Transverse colon (tissue), 4 donors: ENCODE results near the gene TMOD3. TPM values are rescaled to one million over a fixed set of nuclear protein-coding genes. Genes with fewer than 3 reads are reported as not detected.

Experiments
- DNase-seq: peaks from one replicate; pipeline ENCODE4 v3.0.0-alpha.2; 2019
- H3K27ac ChIP-seq, 4 donors: fragments of 200-600 bp; sonication (generic); 2 replicates each; pipeline ENCODE4 v1.5.1; 2016 to 2018; ENCODE audit warnings: inconsistent platforms in 4 of 4
- H3K27me3 ChIP-seq: fragments of 200-600 bp; sonication (generic); 2 replicates; pipeline ENCODE4 v1.5.1; 2017; ENCODE audit warnings: inconsistent platforms
- H3K36me3 ChIP-seq, 4 donors: fragments of 200-600 bp; sonication (generic); 2 replicates each; pipeline ENCODE4 v1.5.1; 2017 to 2019; ENCODE audit warnings: inconsistent platforms in 4 of 4
- H3K4me1 ChIP-seq, 4 donors: fragments of 200-600 bp; sonication (generic); 2 replicates each; pipeline ENCODE4 v1.5.1; 2017 to 2020; ENCODE audit warnings: inconsistent platforms in 4 of 4
- H3K4me3 ChIP-seq, 4 donors: fragments of 200-600 bp; sonication (generic); 1 replicate in 1 of 4; 2 replicates in 3 of 4; pipeline versions ENCODE4 v1.5.1 to v1.6.1; 2017 to 2019; ENCODE audit warnings: inconsistent platforms in 4 of 4
- H3K9me3 ChIP-seq, 2 donors: fragments of 200-600 bp; sonication (generic); 2 replicates each; pipeline ENCODE4 v1.5.1; 2017 to 2019; ENCODE audit warnings: inconsistent platforms in 2 of 2
- EP300 ChIP-seq: sonication (generic); formaldehyde crosslinking; IDR thresholded peaks from one replicate; pipeline ENCODE4 v1.6.1; 2017; ENCODE audit warnings: antibody characterized with exemption, low read depth
- POLR2A ChIP-seq: fragments of 450-650 bp; IDR thresholded peaks from one replicate; pipeline ENCODE4 v1.6.1; 2016; ENCODE audit warnings: antibody characterized with exemption, mild to moderate bottlenecking, moderate library complexity
- POLR2AphosphoS5 ChIP-seq, 3 donors: sonication (generic); formaldehyde crosslinking; IDR thresholded peaks; one replicate each; pipeline ENCODE4 v1.6.1; 2016; ENCODE audit warnings: antibody characterized with exemption in 3 of 3
- WGBS, 2 donors: methylation state at CpG; one replicate each; pipeline ENCODE4 v1.1.5; 2018; ENCODE audit warnings: low coverage in 1 of 2; 5-methylcytosine and 5-hydroxymethylcytosine counted together
- in situ Hi-C, 4 donors: fragments of 200-750 bp; cut with MboI; loops; one replicate each; pipeline versions ENCODE4 v1.15.0 to v1.15.1; 2017; ENCODE audit warnings: low sequenced_read_pairs in 3 of 4, low pct_ligation_motif_present in 1 of 4, low pct_unique_long_range_greater_than_20kb in 1 of 4
- intact Hi-C: fragments of 100-400 bp; cut with DNase I; formaldehyde crosslinking; loops from one replicate; pipeline ENCODE4 v1.15.1; 2023; ENCODE audit warnings: low total_unique reads
- total RNA-seq, 4 donors: library from RNA; depleted of rRNA; stranded (reverse); fragments of >200 nt; gene quantifications; one replicate each; pipeline ENCODE4 v1.1.0, GENCODE V29; 2016
- TF ChIP-seq, protein P1 (sequence below), 5 experiments: fragments of 200-600 bp in 3 of 5; fragments of 450-650 bp in 2 of 5; sonication (generic) in 3 of 5; IDR thresholded peaks; 1 replicate in 2 of 5; 2 replicates in 3 of 5; pipeline ENCODE4 v1.5.1; 2016 to 2017; ENCODE audit warnings: antibody characterized with exemption in 5 of 5, inconsistent platforms in 3 of 5, mild to moderate bottlenecking in 2 of 5, moderate library complexity in 1 of 5

TMOD3 gene
- total RNA-seq, 4 donors from 2014 or later = 18.7 to 65.8 (median 45.3) TPM

DNA sequence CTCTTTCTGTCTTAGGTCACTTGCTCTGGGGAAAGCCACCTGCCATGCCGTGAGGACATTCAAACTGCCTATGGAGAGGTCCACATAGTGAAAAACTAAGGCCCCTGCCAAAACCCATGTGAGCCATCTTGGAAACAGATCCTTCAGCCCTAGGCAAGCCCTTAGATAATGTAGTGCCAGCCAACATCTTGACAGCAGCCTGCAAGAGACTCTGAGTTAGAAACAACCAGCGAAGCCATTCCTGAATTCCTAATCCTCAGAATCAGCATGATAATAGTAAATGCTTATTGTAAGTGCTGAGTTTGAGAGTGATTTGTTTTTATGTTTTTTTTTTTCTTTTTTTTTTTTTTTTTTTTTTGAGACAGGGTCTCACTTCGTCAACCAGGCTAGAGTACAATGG, 101.6 kb downstream of the TMOD3 start:
- WGBS, 2 donors = 100% methylated on average over 1 to 3 of the region's 3 CpGs
- TF ChIP-seq POLR2AphosphoS5 (IDR thresholded peaks at IDR 0.05) = no peak
- TF ChIP-seq POLR2A = no peak
- no peak for TF ChIP-seq EP300
- TF ChIP-seq, protein P1, sequence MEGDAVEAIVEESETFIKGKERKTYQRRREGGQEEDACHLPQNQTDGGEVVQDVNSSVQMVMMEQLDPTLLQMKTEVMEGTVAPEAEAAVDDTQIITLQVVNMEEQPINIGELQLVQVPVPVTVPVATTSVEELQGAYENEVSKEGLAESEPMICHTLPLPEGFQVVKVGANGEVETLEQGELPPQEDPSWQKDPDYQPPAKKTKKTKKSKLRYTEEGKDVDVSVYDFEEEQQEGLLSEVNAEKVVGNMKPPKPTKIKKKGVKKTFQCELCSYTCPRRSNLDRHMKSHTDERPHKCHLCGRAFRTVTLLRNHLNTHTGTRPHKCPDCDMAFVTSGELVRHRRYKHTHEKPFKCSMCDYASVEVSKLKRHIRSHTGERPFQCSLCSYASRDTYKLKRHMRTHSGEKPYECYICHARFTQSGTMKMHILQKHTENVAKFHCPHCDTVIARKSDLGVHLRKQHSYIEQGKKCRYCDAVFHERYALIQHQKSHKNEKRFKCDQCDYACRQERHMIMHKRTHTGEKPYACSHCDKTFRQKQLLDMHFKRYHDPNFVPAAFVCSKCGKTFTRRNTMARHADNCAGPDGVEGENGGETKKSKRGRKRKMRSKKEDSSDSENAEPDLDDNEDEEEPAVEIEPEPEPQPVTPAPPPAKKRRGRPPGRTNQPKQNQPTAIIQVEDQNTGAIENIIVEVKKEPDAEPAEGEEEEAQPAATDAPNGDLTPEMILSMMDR (IDR thresholded peaks at IDR 0.05) = no peak

DNA sequence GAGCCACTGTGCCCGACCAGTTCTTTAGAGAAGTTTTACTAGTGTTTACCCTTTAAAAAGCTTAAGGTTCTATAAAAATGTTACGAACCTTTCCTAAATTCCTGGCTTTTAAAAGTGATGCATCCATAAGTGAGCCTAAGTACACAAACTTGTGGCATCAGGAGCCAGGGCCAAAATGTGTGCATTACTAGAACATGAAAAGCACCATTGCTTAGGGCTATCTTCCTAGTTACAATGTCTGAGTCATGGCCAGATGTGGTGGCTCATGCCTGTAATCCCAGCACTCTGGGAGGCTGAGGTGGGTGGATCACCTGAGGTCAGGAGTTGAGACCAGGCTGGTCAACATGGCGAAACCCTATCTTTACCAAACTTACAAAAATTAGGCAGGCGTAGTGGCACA, 102.2 kb downstream of the TMOD3 start:
- WGBS, 2 donors = 83 to 92% methylated on average over 1 to 4 of the region's 4 CpGs
- in situ Hi-C loops = loop anchor here in 1 of 4 donors (25.0 kb wide), 1 partner anchor 106 kb away; no protein-coding TSS in a partner anchor
- H3K27me3 ChIP-seq = no peaks in the 10 kb centered on the region
- peaks cover 0 to 5% (median 0%) of the 10 kb centered on the region in 4 donors for H3K36me3 ChIP-seq
- intact Hi-C loops = loop anchor here (1.0 kb wide), 1 partner anchor 31 kb away; no protein-coding TSS in a partner anchor
- no peaks in the 10 kb centered on the region for H3K4me1 ChIP-seq
- no peak overlapping the region for H3K4me3 ChIP-seq
- no peak for TF ChIP-seq POLR2A
- no peak for TF ChIP-seq POLR2AphosphoS5 (IDR thresholded peaks at IDR 0.05)
- no peak for TF ChIP-seq EP300
- TF ChIP-seq, protein P1 (IDR thresholded peaks at IDR 0.05) = no peak
- DNase-seq = no peak
- no peak overlapping the region for H3K27ac ChIP-seq
- no peaks in the 10 kb centered on the region for H3K9me3 ChIP-seq

More for the DNA sequence above, 101.6 kb downstream of the TMOD3 start:
- Histone ChIP-seq H3K9me3 (no peaks in the 10 kb centered on the region), H3K27me3 (no peaks in the 10 kb centered on the region), H3K4me3 (no peak overlapping the region), H3K4me1 (no peaks in the 10 kb centered on the region), H3K27ac (no peak overlapping the region), H3K36me3 (peaks cover 0 to 5% (median 0%) of the 10 kb centered on the region in 4 donors)
- in situ Hi-C loops (loop anchor here in 1 of 4 donors (25.0 kb wide), 1 partner anchor 106 kb away; no protein-coding TSS in a partner anchor), intact Hi-C loops (no loop called here)
- DNase-seq = no peak

DNA sequence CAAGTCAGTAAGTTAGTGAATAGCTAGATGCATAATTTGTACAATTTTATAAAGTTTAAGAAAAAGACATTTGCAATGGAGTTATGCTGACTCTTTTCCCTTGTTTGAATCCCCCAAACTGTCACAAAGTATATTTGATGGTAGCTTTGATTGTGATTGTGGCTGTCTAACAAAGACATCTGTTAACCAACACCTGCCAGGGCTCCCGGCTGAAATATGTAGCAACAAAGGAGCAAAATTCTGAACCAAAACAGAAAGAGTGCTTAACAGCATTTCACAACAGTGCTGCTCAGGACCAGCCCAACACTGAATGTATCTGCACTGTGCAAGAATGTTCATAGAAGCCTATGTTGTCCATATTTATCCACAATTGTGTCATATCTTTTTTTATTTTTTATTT, 102.7 kb downstream of the TMOD3 start:
- DNase-seq = no peak
- Histone ChIP-seq H3K36me3 (peaks cover 0 to 5% (median 0%) of the 10 kb centered on the region in 4 donors), H3K9me3 (no peaks in the 10 kb centered on the region), H3K4me3 (no peak overlapping the region), H3K4me1 (no peaks in the 10 kb centered on the region), H3K27ac (no peak overlapping the region), H3K27me3 (no peaks in the 10 kb centered on the region)
- TF ChIP-seq POLR2AphosphoS5 (IDR thresholded peaks at IDR 0.05) = no peak
- TF ChIP-seq, protein P1 (IDR thresholded peaks at IDR 0.05) = no peak
- no peak for TF ChIP-seq POLR2A
- no peak for TF ChIP-seq EP300
- 81 to 88% methylated on average over 1 of the region's 1 CpG for WGBS, 2 donors
- intact Hi-C loops = loop anchor here (1.0 kb wide), 1 partner anchor 32 kb away; no protein-coding TSS in a partner anchor
- in situ Hi-C loops = loop anchor here in 1 of 4 donors (25.0 kb wide), 1 partner anchor 105 kb away; no protein-coding TSS in a partner anchor

DNA sequence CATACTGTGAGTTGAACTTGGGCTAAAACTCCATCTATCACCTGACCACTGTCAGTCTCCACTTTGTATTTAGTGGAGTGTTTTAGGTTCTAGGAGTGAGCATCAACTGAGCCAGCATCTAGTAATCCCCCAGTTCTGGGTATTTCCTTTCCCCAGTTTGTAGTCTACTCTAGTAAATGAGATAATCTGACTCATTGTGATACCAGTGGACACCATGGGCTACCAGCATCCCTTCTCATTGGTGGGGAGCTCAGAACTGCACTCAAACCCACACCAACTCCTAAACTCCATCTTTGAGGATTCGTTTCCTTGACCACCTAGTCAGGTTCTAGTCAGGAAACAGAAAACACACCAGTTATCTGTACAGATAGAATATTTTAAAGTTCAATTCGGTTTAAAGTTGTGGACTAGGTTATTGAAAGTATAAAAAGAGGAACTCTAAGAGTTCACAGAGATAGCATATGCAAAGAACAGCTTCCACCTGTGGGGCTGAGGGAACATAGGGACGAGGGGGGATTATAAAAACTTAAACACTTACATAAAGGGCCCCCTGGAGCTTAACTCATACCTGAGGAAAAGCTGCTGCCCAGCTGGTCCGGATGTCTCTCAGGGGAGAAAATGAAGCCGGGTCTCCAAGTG, 106.1 kb downstream of the TMOD3 start:
- intact Hi-C loops = no loop called here
- TF ChIP-seq POLR2A = no peak
- Histone ChIP-seq H3K36me3 (peaks cover 0 to 14% (median 0%) of the 10 kb centered on the region in 4 donors), H3K4me3 (no peak overlapping the region), H3K27me3 (no peaks in the 10 kb centered on the region), H3K9me3 (no peaks in the 10 kb centered on the region), H3K27ac (no peak overlapping the region), H3K4me1 (no peaks in the 10 kb centered on the region)
- in situ Hi-C loops = loop anchor here in 1 of 4 donors (25.0 kb wide), 1 partner anchor 102 kb away; no protein-coding TSS in a partner anchor
- no peak for DNase-seq
- 78 to 84% methylated on average over 3 to 5 of the region's 5 CpGs for WGBS, 2 donors
